Testis (tissue), 2 donors: Measurements from ENCODE around the gene MAP3K4.

ENCODE experiments used
- CTCF ChIP-seq, 3 experiments: fragments of 450-650 bp in 2 of 3; fragments of 200-600 bp in 1 of 3; sonication (generic) in 1 of 3; IDR thresholded peaks; one replicate each; pipeline ENCODE4 v1.5.1; 2016 to 2019; ENCODE audit warnings: antibody characterized with exemption in 3 of 3, mild to moderate bottlenecking in 2 of 3, moderate library complexity in 1 of 3
- POLR2A ChIP-seq: fragments of 450-650 bp; IDR thresholded peaks from one replicate; pipeline ENCODE4 v1.6.1; 2017; ENCODE audit warnings: antibody characterized with exemption, mild to moderate bottlenecking, moderate library complexity

GRCh38 chr6:160986851-160987250 is 4.7 kb upstream of the MAP3K4 start:
- TF ChIP-seq POLR2A (no peak), CTCF (IDR thresholded peaks at IDR 0.05) (no peak)
